HG03575 (cell line): ENCODE results near the gene VAV2.
"Not testable (repeated sequence)": the region's sequence is repeated elsewhere in the genome, so short reads cannot be mapped to it uniquely, and the experiment has no call there.

ENCODE experiments used
- ATAC-seq: cut with Tn5 transposase; IDR thresholded peaks from one replicate; pipeline ENCODE4 v1.9.1; 2021; ENCODE audit not compliant: unreplicated experiment, insufficient number of reproducible peaks, low FRiP score; ENCODE audit errors: extremely low read depth

VAV2 gene

DNA sequence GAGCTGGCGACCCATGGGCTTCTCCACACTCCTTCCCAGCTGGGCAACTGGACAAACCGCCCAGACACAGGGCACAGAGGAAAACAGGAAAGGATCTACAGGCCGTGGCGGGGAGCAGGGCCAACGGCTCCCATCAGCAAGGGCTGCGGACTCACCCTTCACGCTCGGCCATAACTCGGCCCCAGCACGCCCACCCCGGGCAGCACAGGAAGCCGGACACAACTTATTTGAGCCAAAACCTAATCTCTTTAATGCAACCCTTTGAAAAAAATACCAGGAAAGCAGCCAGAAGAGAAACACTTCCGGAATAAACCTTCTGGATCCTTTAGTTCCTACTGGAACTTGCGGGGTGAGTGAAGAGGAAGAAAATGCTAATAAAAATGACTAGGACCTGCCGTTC lies 59.9 kb downstream of the VAV2 start:
- ATAC-seq, result no peak

DNA sequence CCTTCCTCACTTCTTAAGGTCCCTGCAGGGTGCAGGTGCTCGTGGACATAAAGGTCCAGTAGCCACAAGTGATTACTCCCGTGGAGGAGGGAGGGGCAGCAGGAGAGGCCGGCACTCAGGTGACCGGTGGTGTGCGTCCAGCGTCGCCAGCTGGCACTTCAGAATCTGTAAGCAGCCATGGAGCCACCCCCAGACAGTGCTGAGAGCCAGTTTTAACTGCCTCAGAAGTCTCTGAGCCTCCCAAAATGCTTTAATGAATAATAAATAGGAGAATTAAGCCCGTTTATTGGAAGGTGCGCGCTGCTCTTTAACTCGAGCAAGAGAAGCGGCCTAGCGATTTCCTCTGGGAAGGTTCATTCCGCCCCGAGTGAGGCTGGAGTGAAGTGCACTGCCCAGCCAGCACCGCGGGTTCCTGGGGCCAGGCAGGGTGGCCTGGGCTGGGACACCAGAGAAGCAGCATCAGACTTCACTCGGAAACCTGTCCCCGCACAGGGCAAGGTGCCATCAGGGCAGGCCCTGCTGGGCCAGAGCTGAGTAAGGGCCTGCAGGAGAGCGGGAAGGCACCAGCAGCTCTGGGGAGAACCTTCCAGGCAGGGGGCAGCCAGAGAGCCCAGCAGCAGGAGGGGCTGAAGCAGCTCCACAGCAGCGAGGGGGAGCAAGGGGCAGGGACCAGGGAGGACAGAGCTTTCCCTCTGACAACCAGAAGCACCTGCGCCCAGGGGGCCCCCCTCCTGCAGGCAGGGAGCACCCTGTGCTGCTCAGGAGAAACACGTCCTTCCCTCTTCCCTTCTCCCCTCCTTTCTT lies 61.2 kb downstream of the VAV2 start:
- ATAC-seq, result no peak

DNA sequence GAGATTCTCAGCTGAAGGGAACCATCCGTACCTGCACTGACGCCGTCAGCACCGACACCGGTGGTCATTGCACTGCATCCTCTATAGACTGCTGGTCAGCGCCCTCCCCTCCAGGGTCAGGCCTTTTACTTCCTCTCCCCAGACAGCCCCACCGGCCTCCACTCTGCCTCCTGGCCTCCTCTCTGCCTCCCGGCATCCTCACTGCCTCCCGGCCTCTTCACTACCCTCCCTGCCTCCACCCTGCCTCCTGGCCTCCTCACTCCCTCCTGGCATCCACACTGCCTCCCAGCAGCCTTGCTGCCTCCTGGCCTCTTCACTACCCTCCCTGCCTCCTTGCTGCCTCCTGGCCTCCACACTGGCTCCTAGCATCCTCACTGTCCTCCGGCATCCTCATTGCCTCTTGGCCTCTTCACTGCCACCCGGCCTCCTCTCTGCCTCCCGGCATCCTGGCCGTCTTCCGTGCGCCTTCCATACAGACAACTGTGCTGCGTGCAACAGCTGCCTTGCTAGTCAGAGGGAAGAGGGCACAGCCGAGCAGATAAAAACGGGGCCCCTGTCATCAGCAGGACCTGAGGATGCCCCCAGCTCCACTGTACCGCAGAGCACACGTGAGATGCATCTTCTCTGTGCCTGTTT lies 62.0 kb downstream of the VAV2 start:
- ATAC-seq, result no peak

DNA sequence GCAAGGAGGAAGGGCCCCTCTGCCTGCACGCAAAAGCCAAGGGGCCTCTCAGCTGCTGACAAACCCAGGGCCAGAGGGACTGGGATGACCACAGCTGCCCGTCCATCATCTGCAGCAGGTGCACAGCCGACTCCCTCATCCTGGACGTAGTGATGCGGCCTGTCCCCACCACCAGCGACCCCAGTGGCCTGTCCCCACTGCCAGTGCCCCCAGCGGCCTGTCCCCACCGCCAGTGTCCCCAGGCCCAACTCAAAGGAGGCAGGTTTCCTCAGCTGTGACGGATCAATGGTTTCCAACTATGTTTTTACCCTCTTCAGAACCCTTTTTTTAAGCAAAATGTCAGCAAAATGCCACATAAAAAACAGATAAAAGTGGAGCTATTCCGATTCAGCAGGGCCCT lies 62.5 kb downstream of the VAV2 start:
- no peak for ATAC-seq

DNA sequence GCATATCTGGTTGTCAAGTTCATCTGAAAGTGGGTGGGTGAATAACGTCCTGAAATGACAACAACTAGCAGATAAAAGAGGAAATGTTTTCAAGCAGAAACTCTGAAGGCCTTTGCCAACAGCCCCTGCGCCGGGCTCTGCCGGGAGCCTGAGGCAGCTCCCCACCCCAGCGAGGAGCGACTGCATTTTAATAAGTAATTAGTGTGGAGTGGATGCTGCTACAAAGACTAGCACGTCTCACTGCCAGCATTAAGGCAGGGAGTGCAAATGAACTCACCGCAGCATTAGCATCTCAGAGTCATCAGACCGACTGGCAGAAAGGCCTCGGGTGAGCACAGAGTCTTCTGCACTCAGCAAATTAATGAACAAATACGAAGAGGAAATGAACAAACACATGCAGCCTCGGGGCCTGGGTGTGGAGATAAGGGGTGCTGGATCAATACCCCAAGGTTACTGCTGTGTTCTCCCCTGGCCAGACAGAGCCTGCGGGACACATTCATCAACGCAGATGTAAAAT lies 63.8 kb downstream of the VAV2 start:
- ATAC-seq, result no peak

DNA sequence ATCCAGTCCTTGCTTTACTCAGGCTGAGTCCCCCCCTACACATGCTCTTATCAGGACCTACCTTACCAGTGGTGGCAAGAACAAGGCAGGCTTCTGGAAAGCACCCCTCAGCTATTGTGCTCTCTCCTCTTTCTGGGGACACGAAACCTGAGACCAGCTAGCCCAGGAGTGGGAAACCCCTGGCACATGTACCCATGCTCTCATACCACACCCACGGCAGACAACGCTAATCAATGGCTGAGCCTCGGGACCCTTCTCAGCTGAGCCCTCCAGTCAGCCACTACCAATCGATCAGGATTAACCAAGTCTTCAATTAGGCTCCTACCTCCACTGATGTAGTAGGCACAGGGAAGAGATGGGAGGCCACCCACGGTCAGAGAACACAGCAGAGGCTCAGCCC lies 65.1 kb downstream of the VAV2 start:
- no peak for ATAC-seq

DNA sequence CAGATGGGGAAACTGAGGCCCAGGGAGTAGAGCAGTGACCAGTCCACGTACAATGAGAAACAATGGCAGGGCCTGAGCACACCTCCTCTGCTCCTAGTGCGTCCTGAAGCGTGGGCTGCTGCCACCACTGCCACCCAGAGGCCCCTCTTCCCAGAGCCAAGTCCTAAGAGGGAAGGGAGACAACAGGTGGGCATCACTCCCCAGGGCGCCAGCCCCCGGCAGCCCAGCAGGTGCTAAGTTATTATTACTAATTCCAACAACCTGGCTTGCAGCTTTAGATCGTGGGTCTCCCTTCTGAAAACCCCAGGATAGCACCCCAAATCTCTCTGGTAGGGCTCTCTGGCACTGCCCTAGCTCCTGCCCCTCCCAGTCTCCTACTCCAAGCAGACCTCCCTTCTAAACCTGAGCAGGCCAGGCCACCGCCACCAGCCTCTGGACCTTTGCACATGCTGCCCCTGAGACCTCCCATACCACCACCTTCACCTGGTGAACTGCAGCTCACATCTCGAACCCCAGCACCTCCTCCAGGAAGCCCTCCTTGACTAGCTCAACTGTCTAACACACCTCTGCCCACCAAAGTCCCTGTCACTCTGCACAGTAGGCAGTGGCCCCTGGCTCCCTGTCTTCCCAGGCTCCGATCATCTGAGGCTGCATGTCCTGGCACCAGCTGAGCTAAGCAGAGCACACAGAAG lies 65.8 kb downstream of the VAV2 start:
- ATAC-seq, result no peak

DNA sequence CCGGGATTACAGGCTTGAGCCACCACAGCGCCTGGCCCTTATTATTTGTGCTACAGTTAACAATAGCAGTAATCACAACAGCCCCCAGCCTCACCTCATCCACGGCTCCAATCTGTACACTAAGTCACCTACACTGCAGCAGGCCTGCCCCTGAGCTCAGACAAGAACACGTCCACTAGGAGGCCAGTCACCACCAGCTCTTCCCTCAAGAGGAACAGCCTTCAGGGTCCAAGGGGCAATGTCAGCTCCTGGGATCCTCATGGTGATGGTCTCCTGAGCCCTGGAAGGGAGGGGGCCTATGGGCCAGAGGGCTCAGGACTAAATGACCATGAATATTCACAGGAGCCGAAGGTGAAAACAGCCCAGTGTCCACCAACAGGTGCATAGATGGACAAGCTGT lies 67.7 kb downstream of the VAV2 start:
- ATAC-seq, result no peak

DNA sequence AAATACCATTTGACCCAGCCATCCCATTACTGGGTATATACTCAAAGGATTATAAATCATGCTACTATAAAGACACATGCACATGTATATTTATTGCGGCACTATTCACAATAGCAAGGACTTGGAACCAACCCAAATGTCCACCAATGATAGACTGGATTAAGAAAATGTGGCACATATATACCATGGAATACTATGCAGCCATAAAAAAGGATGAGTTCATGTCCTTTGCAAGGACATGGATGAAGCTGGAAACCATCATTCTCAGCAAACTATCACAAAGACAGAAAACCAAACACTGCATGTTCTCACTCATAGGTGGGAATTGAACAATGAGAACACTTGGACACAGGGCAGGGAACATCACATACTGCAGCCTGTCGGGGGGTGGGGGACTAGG lies 68.5 kb downstream of the VAV2 start:
- not testable (repeated sequence) for ATAC-seq

DNA sequence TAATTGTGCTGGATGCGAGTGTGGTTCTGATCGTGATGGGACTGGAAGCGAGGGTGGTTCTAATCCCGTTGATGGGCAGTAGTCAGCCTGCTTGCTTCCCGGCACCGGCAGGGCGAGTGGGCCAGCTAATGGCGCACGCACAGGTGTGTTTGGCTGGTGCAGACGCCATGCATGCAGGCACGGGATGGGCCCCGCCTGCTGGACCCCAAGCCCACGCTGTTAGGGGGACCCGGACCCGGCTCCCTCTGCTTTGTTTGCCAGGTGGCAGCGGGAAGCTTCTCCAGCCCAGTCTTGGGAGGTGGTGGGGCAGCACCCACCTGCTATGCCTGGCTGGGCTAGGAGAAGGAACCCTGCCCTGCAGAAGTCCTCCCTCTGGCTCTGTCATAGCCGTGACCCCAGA lies 70.3 kb downstream of the VAV2 start:
- no peak for ATAC-seq

DNA sequence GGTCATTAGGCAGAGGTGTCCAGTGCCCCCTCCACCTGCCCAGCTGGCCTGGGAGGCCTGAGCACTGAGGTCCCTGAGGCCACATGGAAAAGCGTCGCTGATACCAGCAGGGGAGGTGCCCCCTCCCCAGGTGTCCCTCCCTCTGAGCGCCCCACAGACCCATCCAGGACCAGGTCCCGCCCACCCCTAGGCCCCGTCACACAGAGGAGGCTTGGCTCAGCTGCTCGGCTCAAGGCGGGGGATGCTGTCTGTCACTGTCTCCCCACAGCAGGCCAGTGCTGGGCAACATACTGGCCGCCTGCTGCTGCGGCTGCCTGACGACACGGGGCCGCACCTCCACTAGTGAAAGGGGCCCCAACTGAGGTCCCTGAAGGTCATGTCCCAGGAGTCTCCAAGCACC lies 71.7 kb downstream of the VAV2 start:
- no peak for ATAC-seq

DNA sequence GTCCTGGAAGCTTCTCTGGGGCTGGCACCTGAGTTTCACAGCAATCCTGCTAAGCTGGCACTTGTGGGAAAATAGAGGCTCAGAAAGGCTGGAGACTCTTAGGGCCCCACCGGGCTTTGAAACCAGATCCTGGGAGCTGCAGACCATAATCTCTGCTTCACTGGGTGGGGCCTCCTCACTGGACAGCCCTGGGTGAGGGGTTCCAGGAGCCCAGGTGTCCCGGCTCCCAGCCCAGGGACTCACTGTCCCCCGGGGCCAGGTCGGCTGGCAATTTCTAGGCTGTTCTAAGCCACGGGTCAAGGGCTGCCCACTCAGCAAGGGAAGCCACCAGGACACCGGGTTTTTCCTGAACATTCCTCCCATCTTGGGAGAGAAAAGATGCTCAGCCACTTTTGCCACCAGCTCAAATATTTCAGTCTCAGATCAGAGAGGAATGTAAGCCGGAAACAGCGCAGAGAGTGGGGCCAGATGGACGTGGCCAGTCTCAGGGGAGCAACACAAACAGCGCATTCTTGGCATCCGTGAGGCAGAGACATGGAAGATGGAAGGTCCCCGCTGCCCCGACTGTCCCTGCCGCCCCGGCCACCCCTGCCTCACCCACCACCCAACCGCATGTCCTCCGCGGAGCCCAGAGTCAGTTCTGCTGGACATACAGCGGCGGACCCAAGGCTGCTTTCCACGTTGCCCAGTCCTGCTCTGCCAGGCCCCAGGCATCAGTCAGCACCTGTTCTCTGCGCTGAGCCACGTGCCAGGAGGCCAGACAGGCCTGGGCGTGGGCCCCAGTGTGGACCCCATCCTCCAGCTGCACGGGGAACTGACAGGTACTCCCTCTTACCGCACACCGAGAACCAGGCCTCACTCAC lies 72.6 kb downstream of the VAV2 start:
- ATAC-seq, result no peak

DNA sequence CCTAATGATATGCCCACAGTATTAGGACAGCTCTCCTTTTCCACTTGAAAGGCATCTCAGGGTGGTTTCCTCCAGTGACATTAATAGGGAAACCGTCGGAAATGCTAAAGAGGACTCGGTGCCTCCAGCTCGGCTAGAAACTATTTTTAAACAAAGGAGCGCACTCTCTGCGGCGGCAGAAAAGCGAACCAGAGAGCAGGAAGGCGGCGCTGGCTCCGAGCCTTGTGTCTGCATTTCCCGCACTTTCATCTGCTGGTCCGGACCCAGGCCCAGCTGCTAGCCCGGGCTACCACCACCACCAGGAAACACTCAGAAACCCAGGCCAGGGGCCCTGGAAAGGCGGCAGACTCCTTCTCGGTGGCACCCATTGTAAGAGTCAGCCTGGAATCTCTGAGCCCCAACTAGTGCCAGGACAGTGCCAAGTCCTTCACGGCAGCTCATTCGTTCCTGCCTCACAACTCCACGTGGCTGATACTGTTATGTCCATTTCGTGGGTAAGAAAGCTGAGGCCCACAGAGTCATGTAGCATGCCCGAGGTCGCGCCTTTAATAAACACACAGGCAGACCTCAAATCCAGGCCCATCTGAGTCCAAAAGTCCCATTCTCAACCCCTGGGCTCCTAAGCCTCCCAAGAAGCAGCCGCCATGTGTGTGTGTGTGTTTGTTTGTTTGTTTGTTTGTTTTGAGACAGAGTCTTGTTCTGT lies 73.9 kb downstream of the VAV2 start:
- no peak for ATAC-seq

DNA sequence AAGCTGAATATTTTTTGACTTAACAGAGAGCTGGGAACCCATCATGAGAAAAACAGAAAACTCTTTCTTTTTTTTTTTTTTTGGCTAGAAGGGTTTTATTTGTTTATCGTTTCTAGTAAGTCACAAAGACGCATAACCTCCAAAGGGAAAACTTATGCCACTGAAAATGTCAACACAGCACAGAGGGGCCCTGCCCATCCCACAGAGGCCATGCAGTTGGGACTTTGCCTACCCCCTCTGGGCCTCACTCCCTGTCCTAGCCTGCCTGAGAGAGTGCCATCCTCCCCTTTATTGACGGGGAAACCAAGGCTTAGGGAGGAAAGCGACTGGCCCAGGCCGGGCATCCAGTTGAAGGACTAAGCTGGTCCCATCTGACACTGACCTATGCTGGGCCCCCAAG lies 74.7 kb downstream of the VAV2 start:
- no peak for ATAC-seq

DNA sequence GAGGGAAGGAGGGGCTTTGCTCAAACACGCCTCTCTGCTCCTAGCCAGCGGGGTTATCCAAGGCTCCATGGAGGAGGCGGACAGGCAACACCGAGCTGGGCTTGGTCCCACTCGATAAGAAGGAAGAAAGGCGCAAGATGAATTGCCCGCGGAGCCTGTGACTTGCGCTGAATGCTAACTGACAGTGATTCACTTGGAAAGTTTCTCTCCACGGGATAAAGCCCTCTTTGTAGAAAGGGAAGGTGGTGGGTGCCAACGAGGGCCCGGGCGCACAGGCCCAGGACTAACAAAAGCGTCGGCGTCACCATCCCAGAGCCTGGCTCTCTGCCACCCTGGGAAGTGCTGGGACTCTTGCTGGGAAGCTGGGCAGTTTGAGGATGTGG lies 76.0 kb downstream of the VAV2 start:
- no peak for ATAC-seq

DNA sequence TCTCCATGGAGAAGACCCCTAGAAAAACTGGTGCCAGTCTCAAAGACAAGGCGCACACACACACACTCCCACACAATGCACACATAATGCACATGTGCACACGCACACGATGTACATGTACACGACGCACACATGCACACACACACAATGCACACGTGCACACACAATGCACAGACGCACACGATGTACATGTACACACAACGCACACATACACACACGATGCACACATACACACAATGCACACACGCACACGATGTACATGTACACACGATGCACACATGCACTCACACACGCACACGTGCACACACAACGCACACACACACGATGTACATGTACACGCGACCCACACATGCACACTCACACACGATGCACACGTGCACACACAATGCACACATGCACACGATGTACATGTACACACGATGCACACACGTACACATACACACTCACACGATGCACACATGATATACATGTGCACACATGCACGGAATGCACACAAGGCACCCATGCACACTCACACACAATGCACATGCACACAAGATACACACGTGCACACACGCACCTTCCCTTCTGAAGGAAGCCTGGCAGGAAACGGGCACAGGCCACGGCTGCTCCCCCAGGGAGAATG lies 76.5 kb downstream of the VAV2 start:
- no peak for ATAC-seq

DNA sequence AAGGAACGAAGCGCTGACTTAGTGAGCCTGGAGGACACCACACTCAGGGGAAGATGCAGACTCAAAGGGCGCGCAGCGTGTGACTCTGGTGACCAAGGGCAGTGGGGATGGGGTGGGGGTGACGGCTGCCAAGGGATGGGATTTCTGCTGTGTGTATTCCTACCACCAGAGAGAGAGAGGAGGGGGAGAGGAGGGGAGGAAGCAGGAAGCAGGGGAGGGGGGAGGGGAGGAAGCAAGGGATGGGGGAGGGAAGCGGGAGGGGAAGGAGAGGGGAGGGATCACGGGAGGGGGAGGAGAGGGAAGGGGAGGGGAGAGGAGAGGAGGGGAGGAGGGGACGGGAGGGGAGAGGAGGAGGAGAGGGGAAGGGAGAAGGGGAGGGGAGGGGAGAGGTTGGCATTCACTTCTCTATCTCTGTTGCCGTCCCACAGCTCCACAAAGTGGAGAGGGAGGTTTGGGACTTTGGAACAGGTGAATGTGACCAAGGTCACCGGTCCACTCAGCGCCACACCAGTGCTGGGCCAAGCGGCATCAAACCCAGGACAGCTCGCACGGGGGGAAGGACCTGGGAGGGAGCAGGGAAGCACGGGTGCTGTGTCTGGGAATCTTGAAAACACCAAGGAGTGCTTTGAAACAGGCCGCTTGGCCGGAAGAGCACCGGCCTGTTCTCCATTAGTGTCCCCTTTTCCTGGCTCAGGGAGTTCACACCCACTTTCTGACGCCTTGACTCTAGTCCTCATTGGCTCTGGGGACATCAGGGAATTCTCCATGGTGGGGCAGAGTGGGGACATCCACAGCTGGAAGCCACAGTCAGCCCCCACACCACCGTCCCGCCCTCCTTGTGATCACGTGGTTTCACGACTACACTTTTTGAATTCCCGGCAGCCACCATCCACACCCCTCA lies 77.4 kb downstream of the VAV2 start:
- ATAC-seq, result no peak
